HG03280 (cell line): ENCODE results near the gene TMEM81.

Source experiments
- ATAC-seq: cut with Tn5 transposase; IDR thresholded peaks from one replicate; pipeline ENCODE4 v1.9.1; 2021; ENCODE audit warnings: mild to moderate bottlenecking, moderate library complexity; ENCODE audit not compliant: unreplicated experiment

TMEM81 gene

GRCh38 chr1:205077158-205077933 is 6.9 kb downstream of the TMEM81 start:
- ATAC-seq, result no peak

GRCh38 chr1:205076245-205076761 is 8.0 kb downstream of the TMEM81 start:
- ATAC-seq, result no peak

GRCh38 chr1:205075642-205076155 is 8.6 kb downstream of the TMEM81 start:
- no peak for ATAC-seq

- no peak for ATAC-seq
Observed at GRCh38 chr1:205074513-205074912, 9.7 kb downstream of the TMEM81 start.

- ATAC-seq, result no peak
Observed at GRCh38 chr1:205074084-205074483, 10.2 kb downstream of the TMEM81 start.

- no peak for ATAC-seq
Observed at GRCh38 chr1:205073511-205073910, 10.7 kb downstream of the TMEM81 start.

GRCh38 chr1:205072881-205073280 is 11.4 kb downstream of the TMEM81 start:
- ATAC-seq, result no peak

- ATAC-seq, result no peak
Observed at GRCh38 chr1:205072286-205072685, 12.0 kb downstream of the TMEM81 start.

GRCh38 chr1:205071801-205072200 is 12.5 kb downstream of the TMEM81 start:
- ATAC-seq, result no peak

GRCh38 chr1:205071028-205071409 is 13.2 kb downstream of the TMEM81 start:
- no peak for ATAC-seq

GRCh38 chr1:205069371-205070125 is 14.7 kb downstream of the TMEM81 start:
- ATAC-seq, result no peak

GRCh38 chr1:205068457-205069040 is 15.7 kb downstream of the TMEM81 start:
- no peak for ATAC-seq

- no peak for ATAC-seq
Observed at GRCh38 chr1:205068001-205068400, 16.3 kb downstream of the TMEM81 start.

GRCh38 chr1:205067031-205067430 is 17.2 kb downstream of the TMEM81 start:
- ATAC-seq, result no peak

- no peak for ATAC-seq
Observed at GRCh38 chr1:205066141-205066818, 18.0 kb downstream of the TMEM81 start.

- no peak for ATAC-seq
Observed at GRCh38 chr1:205065666-205066065, 18.6 kb downstream of the TMEM81 start.

- ATAC-seq, result no peak
Observed at GRCh38 chr1:205064741-205065316, 19.4 kb downstream of the TMEM81 start.

- no peak for ATAC-seq
Observed at GRCh38 chr1:205064301-205064700, 20.0 kb downstream of the TMEM81 start.

GRCh38 chr1:205062895-205063294 is 21.4 kb downstream of the TMEM81 start:
- ATAC-seq, result no peak

GRCh38 chr1:205062319-205062718 is 21.9 kb downstream of the TMEM81 start:
- ATAC-seq, result no peak

- ATAC-seq, result no peak
Observed at GRCh38 chr1:205061665-205062069, 22.6 kb downstream of the TMEM81 start.
